Activated naive CD4-positive, alpha-beta T cell treated with Interleukin-2 at 50 U/mL for 16 hours (primary cell): ENCODE results near the gene SAMD15.
"Not testable (repeated sequence)": the region's sequence is repeated elsewhere in the genome, so short reads cannot be mapped to it uniquely, and the experiment has no call there.

Experiments
- DNase-seq: peaks from one replicate; pipeline ENCODE4 v3.0.0-alpha.2; 2020

The SAMD15 gene

GRCh38 chr14:77375973-77376770 is 1.0 kb upstream of the SAMD15 start:
- DNase-seq = peak; percentile 43

GRCh38 chr14:77377502-77377844 is 294 bp downstream of the SAMD15 start:
- DNase-seq = no peak

GRCh38 chr14:77378701-77379100 is 1.5 kb downstream of the SAMD15 start:
- no peak for DNase-seq

GRCh38 chr14:77390188-77390587 is 13.0 kb downstream of the SAMD15 start:
- no peak for DNase-seq

- DNase-seq = no peak
Observed at GRCh38 chr14:77400216-77400615, 23.0 kb downstream of the SAMD15 start.

GRCh38 chr14:77403768-77404167 is 26.6 kb downstream of the SAMD15 start:
- DNase-seq = no peak

- DNase-seq = no peak
Observed at GRCh38 chr14:77406086-77406485, 28.9 kb downstream of the SAMD15 start.

GRCh38 chr14:77406718-77407117 is 29.5 kb downstream of the SAMD15 start:
- no peak for DNase-seq

- no peak for DNase-seq
Observed at GRCh38 chr14:77407158-77407557, 30.0 kb downstream of the SAMD15 start.

- DNase-seq = no peak
Observed at GRCh38 chr14:77409131-77409533, 32.0 kb downstream of the SAMD15 start.

GRCh38 chr14:77415403-77416030 is 38.3 kb downstream of the SAMD15 start:
- not testable (repeated sequence) for DNase-seq

- not testable (repeated sequence) for DNase-seq
Observed at GRCh38 chr14:77416098-77416497, 38.9 kb downstream of the SAMD15 start.

GRCh38 chr14:77416836-77417235 is 39.7 kb downstream of the SAMD15 start:
- DNase-seq = no peak

- DNase-seq = no peak
Observed at GRCh38 chr14:77421201-77421600, 44.0 kb downstream of the SAMD15 start.

GRCh38 chr14:77423423-77423822 is 46.2 kb downstream of the SAMD15 start, which contains the start of gene NOXRED1:
Gene NOXRED1, minus strand, starts transcription at chr14:77423523. Its CDS starts 634 bp downstream, at chr14:77422889.
- DNase-seq = no peak

GRCh38 chr14:77424862-77425261 is 47.7 kb downstream of the SAMD15 start:
- no peak for DNase-seq

GRCh38 chr14:77426396-77426795 is 49.2 kb downstream of the SAMD15 start:
- DNase-seq = no peak

- DNase-seq = no peak
Observed at GRCh38 chr14:77436042-77436441, 58.9 kb downstream of the SAMD15 start.

- no peak for DNase-seq
Observed at GRCh38 chr14:77438596-77438995, 61.4 kb downstream of the SAMD15 start.

GRCh38 chr14:77439861-77440260 is 62.7 kb downstream of the SAMD15 start:
- DNase-seq = no peak
